H1 (cell line): ENCODE measurements around the gene PRDM1.

ENCODE experiments used
- ASH2L ChIP-seq: fragments of 200-600, 300-600 bp; sonication (generic); IDR thresholded peaks from one replicate; pipeline ENCODE4 v1.7.1; 2017; ENCODE audit warnings: low read length
- EP300 ChIP-seq, 2 experiments: IDR thresholded peaks; 1 replicate in 1 of 2; 2 replicates in 1 of 2; pipeline ENCODE4 v1.6.1; 2011 to 2012; ENCODE audit warnings: low read depth in 2 of 2, low read length in 2 of 2, mild to moderate bottlenecking in 2 of 2, borderline replicate concordance in 1 of 2, inconsistent platforms in 1 of 2, moderate library complexity in 1 of 2
- EZH2 ChIP-seq: fragments of 200-600 bp; sonication (generic); IDR thresholded peaks from 2 replicates; pipeline ENCODE4 v1.7.1; 2012; ENCODE audit warnings: low read depth, mild to moderate bottlenecking, moderate library complexity, low read length, inconsistent platforms; ENCODE audit not compliant: severe bottlenecking
- HDAC2 ChIP-seq, 2 experiments: fragments of 300-600 bp in 1 of 2; sonication (generic) in 1 of 2; IDR thresholded peaks; 2 replicates each; pipeline ENCODE4 v1.6.1; 2011 to 2012; ENCODE audit warnings: low read depth in 2 of 2, low read length in 2 of 2, mild to moderate bottlenecking in 2 of 2, moderate library complexity in 2 of 2, borderline replicate concordance in 1 of 2, inconsistent platforms in 1 of 2
- KDM1A ChIP-seq: fragments of 200-600, 300-600 bp; sonication (generic); IDR thresholded peaks from 2 replicates; pipeline ENCODE4 v1.7.1; 2016; ENCODE audit warnings: mild to moderate bottlenecking, low read length, borderline replicate concordance
- POLR2A ChIP-seq, 2 experiments: IDR thresholded peaks; 1 replicate in 1 of 2; 2 replicates in 1 of 2; pipeline ENCODE4 v1.6.1; 2011; ENCODE audit warnings: low read depth in 2 of 2, low read length in 2 of 2, mild to moderate bottlenecking in 2 of 2; ENCODE audit errors: control extremely low read depth in 1 of 2
- SP1 ChIP-seq: IDR thresholded peaks from 2 replicates; pipeline ENCODE4 v1.6.1; 2011; ENCODE audit warnings: low read depth, low read length
- TEAD4 ChIP-seq: IDR thresholded peaks from 2 replicates; pipeline ENCODE4 v1.6.1; 2012; ENCODE audit warnings: low read depth, low read length, inconsistent platforms, mixed read lengths
- TF ChIP-seq, protein P1 (sequence below), 3 experiments: IDR thresholded peaks; 1 replicate in 2 of 3; 2 replicates in 1 of 3; pipeline versions ENCODE4 v1.5.1 to v1.6.1; 2011; ENCODE audit warnings: low read length in 3 of 3, mild to moderate bottlenecking in 3 of 3, inconsistent platforms in 2 of 3, low read depth in 1 of 3, moderate library complexity in 1 of 3; ENCODE audit not compliant: insufficient read depth in 1 of 3; ENCODE audit errors: control extremely low read depth in 1 of 3
- TF ChIP-seq, protein P2 (sequence below): IDR thresholded peaks from 2 replicates; pipeline ENCODE4 v1.6.1; 2012; ENCODE audit warnings: inconsistent platforms

DNA sequence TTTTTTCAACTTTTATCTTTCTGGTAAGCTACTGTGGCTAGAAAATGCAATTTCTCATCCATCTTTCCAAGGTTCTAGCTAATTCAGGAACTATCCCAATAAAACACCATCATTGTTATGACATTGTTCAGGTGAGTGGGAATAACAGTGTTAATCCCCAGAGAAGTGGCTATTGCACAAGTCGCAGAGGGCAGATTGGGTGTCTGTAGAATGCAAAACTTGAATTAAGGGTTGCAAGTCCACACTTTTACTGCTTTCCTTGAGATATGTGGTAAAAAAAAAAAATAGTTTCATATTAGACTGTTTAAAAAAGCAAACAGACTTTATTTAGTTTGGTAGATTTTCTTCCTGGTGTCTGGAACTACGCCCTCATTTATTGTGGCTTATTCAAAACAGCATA lies 41.1 kb upstream of the PRDM1 start:
- TF ChIP-seq, protein P1, sequence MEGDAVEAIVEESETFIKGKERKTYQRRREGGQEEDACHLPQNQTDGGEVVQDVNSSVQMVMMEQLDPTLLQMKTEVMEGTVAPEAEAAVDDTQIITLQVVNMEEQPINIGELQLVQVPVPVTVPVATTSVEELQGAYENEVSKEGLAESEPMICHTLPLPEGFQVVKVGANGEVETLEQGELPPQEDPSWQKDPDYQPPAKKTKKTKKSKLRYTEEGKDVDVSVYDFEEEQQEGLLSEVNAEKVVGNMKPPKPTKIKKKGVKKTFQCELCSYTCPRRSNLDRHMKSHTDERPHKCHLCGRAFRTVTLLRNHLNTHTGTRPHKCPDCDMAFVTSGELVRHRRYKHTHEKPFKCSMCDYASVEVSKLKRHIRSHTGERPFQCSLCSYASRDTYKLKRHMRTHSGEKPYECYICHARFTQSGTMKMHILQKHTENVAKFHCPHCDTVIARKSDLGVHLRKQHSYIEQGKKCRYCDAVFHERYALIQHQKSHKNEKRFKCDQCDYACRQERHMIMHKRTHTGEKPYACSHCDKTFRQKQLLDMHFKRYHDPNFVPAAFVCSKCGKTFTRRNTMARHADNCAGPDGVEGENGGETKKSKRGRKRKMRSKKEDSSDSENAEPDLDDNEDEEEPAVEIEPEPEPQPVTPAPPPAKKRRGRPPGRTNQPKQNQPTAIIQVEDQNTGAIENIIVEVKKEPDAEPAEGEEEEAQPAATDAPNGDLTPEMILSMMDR (IDR thresholded peaks at IDR 0.05; ENCODE audit: control extremely low read depth in 1 of 3, insufficient read depth in 1 of 3, low read depth in 1 of 3, low read length in 3 of 3), result no peak
- TF ChIP-seq ASH2L, result no peak
- TF ChIP-seq TEAD4, result no peak
- TF ChIP-seq HDAC2 (IDR thresholded peaks at IDR 0.05; ENCODE audit: borderline replicate concordance in 1 of 2, low read depth in 2 of 2, low read length in 2 of 2), result no peak
- no peak for TF ChIP-seq EZH2
- no peak for TF ChIP-seq KDM1A
- no peak for TF ChIP-seq EP300 (IDR thresholded peaks at IDR 0.05; ENCODE audit: borderline replicate concordance in 1 of 2, low read depth in 2 of 2, low read length in 2 of 2)
- no peak for TF ChIP-seq POLR2A (IDR thresholded peaks at IDR 0.05; ENCODE audit: control extremely low read depth in 1 of 2, low read depth in 2 of 2, low read length in 2 of 2)
- TF ChIP-seq, protein P2, sequence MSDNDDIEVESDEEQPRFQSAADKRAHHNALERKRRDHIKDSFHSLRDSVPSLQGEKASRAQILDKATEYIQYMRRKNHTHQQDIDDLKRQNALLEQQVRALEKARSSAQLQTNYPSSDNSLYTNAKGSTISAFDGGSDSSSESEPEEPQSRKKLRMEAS, result no peak
- no peak for TF ChIP-seq SP1
